Body of pancreas (tissue), 4 donors: ENCODE data around the gene MFAP4. TPM values are rescaled to one million over a fixed set of nuclear protein-coding genes. Genes with fewer than 3 reads are reported as not detected.
A peak's percentile ranks its signal among the peaks of the same experiment; 100 is the strongest.

Source experiments
- ATAC-seq: fragments of 150-250 bp; one replicate; pipeline ENCODE4 v1.9.1; 2016
- DNase-seq, 4 donors: peaks; one replicate each; pipeline ENCODE4 v3.0.0-alpha.2; 2019
- H3K27ac ChIP-seq, 4 donors: fragments of 200-600 bp; sonication (generic); 1 replicate in 3 of 4; 2 replicates in 1 of 4; pipeline versions ENCODE4 v1.5.1 to v1.6.1; 2016 to 2019; ENCODE audit warnings: mild to moderate bottlenecking in 1 of 4, mixed read lengths in 1 of 4, moderate library complexity in 1 of 4
- H3K27me3 ChIP-seq, 2 donors: fragments of 200-600 bp; sonication (generic); one replicate each; pipeline ENCODE4 v1.6.0; 2016; ENCODE audit warnings: mild to moderate bottlenecking in 1 of 2
- H3K36me3 ChIP-seq, 2 donors: fragments of 200-600 bp; sonication (generic); replicated peaks in 1 of 2; 2 replicates each; pipeline ENCODE4 v1.5.1; 2016; ENCODE audit warnings: low read depth in 2 of 2; ENCODE audit not compliant: insufficient read depth in 1 of 2
- H3K4me1 ChIP-seq: fragments of 200-600 bp; sonication (generic); one replicate; pipeline ENCODE4 v1.6.0; 2016
- H3K4me3 ChIP-seq, 2 donors: fragments of 200-600 bp; sonication (generic); 1 replicate in 1 of 2; 2 replicates in 1 of 2; pipeline ENCODE4 v1.5.1; 2016 to 2019
- H3K9me3 ChIP-seq, 3 donors: fragments of 200-600 bp; sonication (generic); 1 replicate in 2 of 3; 2 replicates in 1 of 3; pipeline ENCODE4 v1.5.1; 2016
- POLR2A ChIP-seq, 3 donors: fragments of 450-650 bp; IDR thresholded peaks; one replicate each; pipeline ENCODE4 v1.6.1; 2016; ENCODE audit warnings: antibody characterized with exemption in 3 of 3, mild to moderate bottlenecking in 2 of 3
- WGBS, 2 donors: methylation state at CpG; one replicate each; pipeline ENCODE4 v1.1.5; 2017; 5-methylcytosine and 5-hydroxymethylcytosine counted together
- intact Hi-C: fragments of 100-400 bp; cut with DNase I; formaldehyde crosslinking; loops from one replicate; pipeline ENCODE4 v1.15.1; 2023
- total RNA-seq, 2 donors: library from RNA; depleted of rRNA; stranded (reverse); fragments of >200 nt; gene quantifications; one replicate each; pipeline ENCODE4 v1.1.0, GENCODE V29; 2016
- TF ChIP-seq, protein P1 (sequence below), 7 experiments: fragments of 450-650 bp in 4 of 7; fragments of 200-600 bp in 3 of 7; sonication (generic) in 3 of 7; IDR thresholded peaks; one replicate each; pipeline ENCODE4 v1.5.1; 2016 to 2019; ENCODE audit warnings: antibody characterized with exemption in 7 of 7

MFAP4 gene
- total RNA-seq, 2 donors from 2014 or later, result 25.7 to 35.3 TPM

DNA sequence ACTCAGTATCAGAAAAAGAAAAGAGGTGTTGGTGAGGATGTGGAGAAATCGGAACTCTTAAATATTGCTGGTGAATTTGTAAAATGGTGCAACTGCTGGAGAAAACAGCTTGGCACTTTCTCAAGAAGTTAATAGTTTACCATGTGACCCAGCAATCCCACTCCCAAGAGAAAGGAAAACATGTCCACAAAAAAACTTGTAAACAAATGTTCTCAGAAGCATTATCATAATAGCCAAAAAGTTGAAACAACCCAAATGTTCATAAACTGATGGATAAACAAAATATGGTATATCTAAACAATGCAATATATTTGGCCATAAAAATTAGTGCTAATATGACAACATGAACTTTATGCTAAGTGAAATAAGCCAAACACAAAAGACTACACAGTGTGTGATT is 11.3 kb downstream of the MFAP4 start:
- DNase-seq (no peak), ATAC-seq (no peak)
- TF ChIP-seq POLR2A (IDR thresholded peaks at IDR 0.05), result no peak
- TF ChIP-seq, protein P1, sequence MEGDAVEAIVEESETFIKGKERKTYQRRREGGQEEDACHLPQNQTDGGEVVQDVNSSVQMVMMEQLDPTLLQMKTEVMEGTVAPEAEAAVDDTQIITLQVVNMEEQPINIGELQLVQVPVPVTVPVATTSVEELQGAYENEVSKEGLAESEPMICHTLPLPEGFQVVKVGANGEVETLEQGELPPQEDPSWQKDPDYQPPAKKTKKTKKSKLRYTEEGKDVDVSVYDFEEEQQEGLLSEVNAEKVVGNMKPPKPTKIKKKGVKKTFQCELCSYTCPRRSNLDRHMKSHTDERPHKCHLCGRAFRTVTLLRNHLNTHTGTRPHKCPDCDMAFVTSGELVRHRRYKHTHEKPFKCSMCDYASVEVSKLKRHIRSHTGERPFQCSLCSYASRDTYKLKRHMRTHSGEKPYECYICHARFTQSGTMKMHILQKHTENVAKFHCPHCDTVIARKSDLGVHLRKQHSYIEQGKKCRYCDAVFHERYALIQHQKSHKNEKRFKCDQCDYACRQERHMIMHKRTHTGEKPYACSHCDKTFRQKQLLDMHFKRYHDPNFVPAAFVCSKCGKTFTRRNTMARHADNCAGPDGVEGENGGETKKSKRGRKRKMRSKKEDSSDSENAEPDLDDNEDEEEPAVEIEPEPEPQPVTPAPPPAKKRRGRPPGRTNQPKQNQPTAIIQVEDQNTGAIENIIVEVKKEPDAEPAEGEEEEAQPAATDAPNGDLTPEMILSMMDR (IDR thresholded peaks at IDR 0.05), result no peak
- Histone ChIP-seq H3K4me3 (no peak overlapping the region), H3K4me1 (peaks cover 16% of the 10 kb centered on the region), H3K9me3 (no peaks in the 10 kb centered on the region), H3K27ac (no peak overlapping the region), H3K36me3 (peaks cover 0 to under 1% of the 10 kb centered on the region in 2 donors), H3K27me3 (no peaks in the 10 kb centered on the region)
- intact Hi-C loops, result no loop called here
- 96 to 100% methylated on average over 1 of the region's 1 CpG for WGBS, 2 donors

DNA sequence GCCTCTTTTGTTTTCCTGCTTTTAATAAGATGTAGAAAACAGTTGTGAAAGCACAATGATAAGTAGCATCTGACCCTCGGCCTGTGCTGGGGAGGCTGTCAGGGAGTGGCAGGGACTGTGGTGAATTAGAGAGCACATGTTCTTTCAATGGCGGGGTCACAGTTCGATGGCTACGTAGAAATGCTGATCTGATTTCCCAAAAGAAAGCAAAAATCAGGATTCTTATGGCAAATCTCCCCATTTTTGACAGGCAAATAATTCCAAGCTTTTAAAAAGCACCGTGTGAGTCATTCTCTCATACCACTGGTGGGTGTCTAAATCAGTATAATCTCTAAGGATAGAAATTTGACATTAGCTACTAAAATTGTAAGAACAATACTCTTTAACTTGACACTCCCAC is 12.9 kb downstream of the MFAP4 start:
- H3K9me3 ChIP-seq, result no peaks in the 10 kb centered on the region

DNA sequence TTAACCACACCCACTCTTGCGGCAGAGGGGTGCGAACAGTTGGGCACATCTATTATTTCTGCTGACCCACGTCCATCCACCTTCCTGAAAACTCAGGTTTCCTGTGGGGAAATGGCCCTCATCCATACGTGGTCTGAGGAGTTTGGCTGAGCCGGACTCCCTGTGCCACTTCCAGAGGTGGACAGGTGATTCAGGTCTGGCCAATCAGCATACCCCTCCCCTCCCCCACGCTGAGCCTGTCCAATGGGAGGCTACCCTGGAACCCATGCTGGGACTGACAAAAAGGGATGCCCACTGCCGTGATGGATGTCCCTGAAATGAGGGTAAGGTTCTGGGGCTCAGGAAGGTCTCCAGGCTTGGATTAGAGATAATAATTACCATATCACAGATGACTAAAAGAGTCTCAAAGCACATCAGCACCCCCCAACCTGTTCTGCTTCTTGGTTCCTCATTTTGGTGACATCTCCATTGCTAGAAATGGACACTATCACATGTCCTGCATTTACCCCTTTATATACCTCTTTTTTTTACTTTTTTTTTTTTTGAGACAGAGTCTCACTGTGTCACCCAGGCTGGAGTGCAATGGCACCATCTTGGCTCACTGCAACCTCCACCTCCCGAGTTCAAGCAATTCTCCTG is 14.0 kb downstream of the MFAP4 start:
- H3K4me1 ChIP-seq, result peaks cover 6% of the 10 kb centered on the region
- H3K27me3 ChIP-seq, result no peaks in the 10 kb centered on the region
- TF ChIP-seq, protein P1 (IDR thresholded peaks at IDR 0.05), result no peak
- no peak for TF ChIP-seq POLR2A (IDR thresholded peaks at IDR 0.05)
- intact Hi-C loops, result no loop called here
- DNase-seq (peak in 1 of 4 donors; percentile 8), ATAC-seq (no peak)
- H3K4me3 ChIP-seq, result no peak overlapping the region
- WGBS, 2 donors, result 77 to 80% methylated on average over 7 to 8 of the region's 8 CpGs
- no peaks in the 10 kb centered on the region for H3K36me3 ChIP-seq
- no peaks in the 10 kb centered on the region for H3K9me3 ChIP-seq
- no peak overlapping the region for H3K27ac ChIP-seq

More for the DNA sequence above, 12.9 kb downstream of the MFAP4 start:
- no peak for TF ChIP-seq POLR2A (IDR thresholded peaks at IDR 0.05)
- TF ChIP-seq, protein P1 (IDR thresholded peaks at IDR 0.05), result no peak
- intact Hi-C loops, result no loop called here
- ATAC-seq (no peak), DNase-seq (peak in 1 of 4 donors; percentile 1)
- peaks cover 10% of the 10 kb centered on the region for H3K4me1 ChIP-seq
- H3K27ac ChIP-seq, result no peak overlapping the region
- no peaks in the 10 kb centered on the region for H3K36me3 ChIP-seq
- WGBS, 2 donors, result 87 to 92% methylated on average over 5 of the region's 5 CpGs
- no peak overlapping the region for H3K4me3 ChIP-seq
- no peaks in the 10 kb centered on the region for H3K27me3 ChIP-seq

DNA sequence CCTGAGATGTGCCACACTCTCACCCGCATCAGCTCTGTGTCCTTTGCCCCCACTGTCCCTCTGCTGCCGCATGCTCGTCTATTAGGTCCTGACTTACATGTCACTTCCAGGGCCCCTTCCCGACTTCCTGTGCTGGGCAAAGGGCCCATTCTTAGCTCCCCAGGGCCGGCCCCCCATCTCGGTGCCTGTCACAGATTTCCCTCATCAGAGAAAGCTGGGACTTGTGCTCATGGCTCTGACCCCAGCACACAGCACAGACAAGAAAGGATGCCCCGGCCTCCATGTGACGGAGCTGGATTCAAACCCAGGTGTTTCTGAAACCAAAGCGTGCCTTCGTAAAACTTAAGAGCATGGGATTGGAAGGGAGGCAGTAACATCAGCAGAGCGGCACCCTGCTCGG is 14.6 kb downstream of the MFAP4 start:
- Histone ChIP-seq H3K36me3 (no peaks in the 10 kb centered on the region), H3K4me3 (no peak overlapping the region), H3K27me3 (no peaks in the 10 kb centered on the region), H3K27ac (no peak overlapping the region), H3K4me1 (peaks cover 6% of the 10 kb centered on the region), H3K9me3 (no peaks in the 10 kb centered on the region)
- TF ChIP-seq POLR2A (IDR thresholded peaks at IDR 0.05), result no peak
- TF ChIP-seq, protein P1 (IDR thresholded peaks at IDR 0.05), result no peak
- intact Hi-C loops, result no loop called here
- ATAC-seq, result no peak
- 82 to 83% methylated on average over 12 of the region's 12 CpGs for WGBS, 2 donors
- DNase-seq, result peak in 1 of 4 donors; percentile 6

DNA sequence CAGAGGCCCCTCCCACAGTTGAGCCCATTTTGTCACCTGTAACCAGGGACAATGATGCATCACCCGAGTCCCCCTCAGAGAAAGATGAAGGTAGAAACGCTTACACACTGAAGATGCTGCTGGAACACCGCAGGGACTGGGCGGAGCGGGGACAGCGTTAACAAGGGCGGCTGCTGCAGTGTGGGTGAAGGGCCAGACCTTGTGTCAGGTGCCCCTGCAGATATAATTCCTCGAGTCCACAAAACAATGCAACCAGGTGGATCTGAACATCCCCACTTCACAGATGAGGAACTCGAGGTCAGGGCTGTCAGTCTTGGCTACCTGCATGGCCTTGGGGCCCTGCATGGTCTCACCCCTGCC is 15.0 kb downstream of the MFAP4 start:
- ATAC-seq, result no peak
- Histone ChIP-seq H3K27me3 (no peaks in the 10 kb centered on the region), H3K36me3 (no peaks in the 10 kb centered on the region), H3K27ac (no peak overlapping the region), H3K9me3 (no peaks in the 10 kb centered on the region), H3K4me1 (peaks cover 2% of the 10 kb centered on the region), H3K4me3 (no peak overlapping the region)
- intact Hi-C loops, result no loop called here
- TF ChIP-seq, protein P1 (IDR thresholded peaks at IDR 0.05), result no peak
- no peak for TF ChIP-seq POLR2A (IDR thresholded peaks at IDR 0.05)
- DNase-seq, result peak in 1 of 4 donors; percentile 5
- 73 to 85% methylated on average over 9 of the region's 9 CpGs for WGBS, 2 donors
